ENCODE data around the gene MOSPD2.

MOSPD2 gene

GRCh38 chrX:14916017-14916674 lies 42.9 kb downstream of the MOSPD2 start:
- no peak for DNase-seq

- no peak for DNase-seq
Observed at GRCh38 chrX:14919407-14919806, 46.2 kb downstream of the MOSPD2 start.

- no peak for DNase-seq
Observed at GRCh38 chrX:14920196-14920595, 47.0 kb downstream of the MOSPD2 start.

- no peak for DNase-seq
Observed at GRCh38 chrX:14922437-14922836, 49.2 kb downstream of the MOSPD2 start.

- DNase-seq = no peak
Observed at GRCh38 chrX:14923761-14924160, 50.5 kb downstream of the MOSPD2 start.

- DNase-seq = no peak
Observed at GRCh38 chrX:14926471-14926870, 53.2 kb downstream of the MOSPD2 start.

GRCh38 chrX:14927401-14927800 lies 54.2 kb downstream of the MOSPD2 start:
- DNase-seq = peak; percentile 47

- DNase-seq = no peak
Observed at GRCh38 chrX:14930663-14931062, 57.4 kb downstream of the MOSPD2 start.

GRCh38 chrX:14932136-14932535 lies 58.9 kb downstream of the MOSPD2 start:
- DNase-seq = no peak

GRCh38 chrX:14934423-14934822 lies 61.2 kb downstream of the MOSPD2 start:
- DNase-seq = no peak

- DNase-seq = no peak
Observed at GRCh38 chrX:14936561-14936960, 63.3 kb downstream of the MOSPD2 start.

- DNase-seq = no peak
Observed at GRCh38 chrX:14939644-14940043, 66.4 kb downstream of the MOSPD2 start.

- no peak for DNase-seq
Observed at GRCh38 chrX:14941301-14941700, 68.1 kb downstream of the MOSPD2 start.

GRCh38 chrX:14942341-14942740 lies 69.1 kb downstream of the MOSPD2 start:
- no peak for DNase-seq

- DNase-seq = no peak
Observed at GRCh38 chrX:14943962-14944361, 70.7 kb downstream of the MOSPD2 start.

- DNase-seq = no peak
Observed at GRCh38 chrX:14946606-14947155, 73.5 kb downstream of the MOSPD2 start.

GRCh38 chrX:14948691-14949090 lies 75.5 kb downstream of the MOSPD2 start:
- DNase-seq = no peak

GRCh38 chrX:14956813-14957582 lies 83.8 kb downstream of the MOSPD2 start:
- no peak for DNase-seq

- no peak for DNase-seq
Observed at GRCh38 chrX:14963447-14964236, 90.4 kb downstream of the MOSPD2 start.

- no peak for DNase-seq
Observed at GRCh38 chrX:14964500-14964899, 91.3 kb downstream of the MOSPD2 start.

Data from DMS79 (cell line).